HEK293T (cell line): ENCODE results near the gene MCTP2.

Experiments used
- ARNT ChIP-seq: fragments of 450-650 bp; IDR thresholded peaks from 2 replicates; pipeline ENCODE4 v1.6.1; 2017; ENCODE audit warnings: mild to moderate bottlenecking
- CTBP1 ChIP-seq: fragments of 450-650 bp; IDR thresholded peaks from 2 replicates; pipeline ENCODE4 v1.6.1; 2016; ENCODE audit warnings: borderline replicate concordance
- ELF4 ChIP-seq: fragments of 450-650 bp; IDR thresholded peaks from 2 replicates; pipeline ENCODE4 v1.6.1; 2017; ENCODE audit warnings: antibody characterized with exemption
- FOXA1 ChIP-seq: fragments of 450-650 bp; IDR thresholded peaks from 2 replicates; pipeline ENCODE4 v1.6.1; 2016; ENCODE audit warnings: mild to moderate bottlenecking
- FOXK2 ChIP-seq: fragments of 450-650 bp; IDR thresholded peaks from 2 replicates; pipeline ENCODE4 v1.6.1; 2016; ENCODE audit warnings: mild to moderate bottlenecking
- HDGF ChIP-seq: fragments of 450-650 bp; IDR thresholded peaks from 2 replicates; pipeline ENCODE4 v1.6.1; 2017; ENCODE audit warnings: antibody characterized with exemption, borderline replicate concordance
- NFRKB ChIP-seq: fragments of 450-650 bp; IDR thresholded peaks from 2 replicates; pipeline ENCODE4 v1.6.1; 2016; ENCODE audit warnings: mild to moderate bottlenecking, moderate library complexity
- SP1 ChIP-seq: fragments of 450-650 bp; IDR thresholded peaks from 2 replicates; pipeline ENCODE4 v1.6.1; 2017
- TARDBP ChIP-seq: fragments of 450-650 bp; IDR thresholded peaks from 2 replicates; pipeline ENCODE4 v1.6.1; 2016
- ZNF384 ChIP-seq: fragments of 450-650 bp; IDR thresholded peaks from 2 replicates; pipeline ENCODE4 v1.6.1; 2016
- TF ChIP-seq, protein P1 (sequence below): fragments of 450-650 bp; IDR thresholded peaks from 2 replicates; pipeline ENCODE4 v1.6.1; 2016

DNA sequence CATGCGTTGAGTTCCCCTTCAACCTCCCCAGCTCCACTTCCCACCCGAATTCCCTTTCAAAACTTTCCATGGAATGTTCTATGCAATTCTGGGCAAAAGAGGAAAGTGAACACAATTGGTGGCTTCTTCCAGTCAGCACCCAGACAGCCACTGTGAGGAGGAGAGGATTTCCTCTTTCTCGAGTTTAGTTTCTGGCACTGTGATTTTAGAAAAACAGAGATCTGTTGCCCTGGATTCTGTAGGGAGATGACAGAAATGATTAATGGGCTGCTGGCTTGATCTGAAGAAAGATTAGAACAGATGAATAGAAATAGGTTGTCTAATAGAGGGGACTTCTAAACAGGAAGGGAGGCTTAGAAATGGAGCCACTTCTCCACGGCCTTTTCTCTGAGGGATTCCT, 172.0 kb downstream of the MCTP2 start:
- TF ChIP-seq, protein P1, sequence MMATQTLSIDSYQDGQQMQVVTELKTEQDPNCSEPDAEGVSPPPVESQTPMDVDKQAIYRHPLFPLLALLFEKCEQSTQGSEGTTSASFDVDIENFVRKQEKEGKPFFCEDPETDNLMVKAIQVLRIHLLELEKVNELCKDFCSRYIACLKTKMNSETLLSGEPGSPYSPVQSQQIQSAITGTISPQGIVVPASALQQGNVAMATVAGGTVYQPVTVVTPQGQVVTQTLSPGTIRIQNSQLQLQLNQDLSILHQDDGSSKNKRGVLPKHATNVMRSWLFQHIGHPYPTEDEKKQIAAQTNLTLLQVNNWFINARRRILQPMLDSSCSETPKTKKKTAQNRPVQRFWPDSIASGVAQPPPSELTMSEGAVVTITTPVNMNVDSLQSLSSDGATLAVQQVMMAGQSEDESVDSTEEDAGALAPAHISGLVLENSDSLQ, result no peak
- no peak for TF ChIP-seq SP1
- TF ChIP-seq NFRKB, result no peak
- no peak for TF ChIP-seq CTBP1
- no peak for TF ChIP-seq FOXK2
- TF ChIP-seq ELF4, result no peak
- TF ChIP-seq ZNF384, result no peak
- no peak for TF ChIP-seq HDGF
- TF ChIP-seq TARDBP, result no peak
- no peak for TF ChIP-seq FOXA1
- no peak for TF ChIP-seq ARNT
